ENCODE data around the gene COQ10B.
"Not testable (repeated sequence)": the region's sequence is repeated elsewhere in the genome, so short reads cannot be mapped to it uniquely, and the experiment has no call there.

Gene COQ10B

GRCh38 chr2:197450935-197451358 is 2.4 kb upstream of the COQ10B start:
- ATAC-seq, DNase-seq: not testable (repeated sequence)

- DNase-seq: no peak
- no peak for ATAC-seq
Observed at GRCh38 chr2:197452754-197453122, 614 bp upstream of the COQ10B start.

GRCh38 chr2:197453914-197454398 is 604 bp downstream of the COQ10B start:
- DNase-seq: no peak
- no peak for ATAC-seq

GRCh38 chr2:197454923-197455322 is 1.6 kb downstream of the COQ10B start:
- DNase-seq: no peak
- no peak for ATAC-seq

GRCh38 chr2:197455428-197455827 is 2.1 kb downstream of the COQ10B start:
- ATAC-seq: no peak
- no peak for DNase-seq

GRCh38 chr2:197460649-197461048 is 7.3 kb downstream of the COQ10B start:
- ATAC-seq (no peak), DNase-seq (no peak)

GRCh38 chr2:197461057-197461456 is 7.7 kb downstream of the COQ10B start:
- no peak for DNase-seq
- ATAC-seq: no peak

GRCh38 chr2:197464175-197464574 is 10.8 kb downstream of the COQ10B start:
- ATAC-seq (no peak), DNase-seq (no peak)

GRCh38 chr2:197472166-197472565 is 18.8 kb downstream of the COQ10B start:
- DNase-seq: no peak
- ATAC-seq: no peak

GRCh38 chr2:197477797-197478196 is 24.4 kb downstream of the COQ10B start:
- DNase-seq (no peak), ATAC-seq (no peak)

GRCh38 chr2:197480165-197481036 is 27.0 kb downstream of the COQ10B start:
- no peak for ATAC-seq
- no peak for DNase-seq

GRCh38 chr2:197484248-197484647 is 30.9 kb downstream of the COQ10B start:
- not testable (repeated sequence) for DNase-seq, ATAC-seq

- ATAC-seq (no peak), DNase-seq (no peak)
Observed at GRCh38 chr2:197486175-197486574, 32.8 kb downstream of the COQ10B start.

- no peak for ATAC-seq
- no peak for DNase-seq
Observed at GRCh38 chr2:197487385-197487784, 34.0 kb downstream of the COQ10B start.

- no peak for DNase-seq
- ATAC-seq: no peak
Observed at GRCh38 chr2:197495433-197496134, 42.2 kb downstream of the COQ10B start.

- DNase-seq (no peak), ATAC-seq (no peak)
Observed at GRCh38 chr2:197496695-197497094, 43.3 kb downstream of the COQ10B start.

GRCh38 chr2:197497326-197497725 is 44.0 kb downstream of the COQ10B start:
- DNase-seq (no peak), ATAC-seq (no peak)

- ATAC-seq (no peak), DNase-seq (no peak)
Observed at GRCh38 chr2:197498235-197498936, 45.0 kb downstream of the COQ10B start.

GRCh38 chr2:197498937-197499593 is 45.7 kb downstream of the COQ10B start:
- ATAC-seq: peak; percentile 4
- peak; percentile 62 for DNase-seq

- ATAC-seq (peak; percentile 92), DNase-seq (peak; percentile 98)
Observed at GRCh38 chr2:197499594-197500502, 46.5 kb downstream of the COQ10B start, which contains the start of the genes HSPD1 and HSPE1. Gene HSPD1 (minus strand): TSS chr2:197499840. CDS start chr2:197498848, 992 bp downstream. Gene HSPE1 (plus strand): TSS chr2:197500379. CDS start chr2:197500437, 58 bp downstream.

All from stimulated activated naive CD8-positive, alpha-beta T cell treated with anti-CD3 and anti-CD28 coated beads, Interleukin-15, Interleukin-2, amounts not matched to agents 100 U/mL and 50 U/mL, for 24 hours (primary cell).